ENCODE data around the gene CNTNAP5. TPM values are rescaled to one million over a fixed set of nuclear protein-coding genes. Genes with fewer than 3 reads are reported as not detected.

Gene CNTNAP5
- total RNA-seq, 2 donors from 2014 or later = 0.11 TPM; not detected in 1

GRCh38 chr2:124325667-124326440 is 300.8 kb downstream of the CNTNAP5 start:
- H3K36me3 ChIP-seq = no peaks in the 10 kb centered on the region
- H3K27ac ChIP-seq = no peak overlapping the region
- no peak for DNase-seq (ENCODE audit: low spot score)
- TF ChIP-seq POLR2AphosphoS5 (IDR thresholded peaks at IDR 0.05) (no peak), CTCF (IDR thresholded peaks at IDR 0.05) (no peak), POLR2A (IDR thresholded peaks at IDR 0.05) (no peak)
- no peaks in the 10 kb centered on the region for H3K27me3 ChIP-seq (replicated peaks; ENCODE audit: insufficient read depth)
- H3K9me3 ChIP-seq = no peaks in the 10 kb centered on the region
- no peak overlapping the region for H3K4me3 ChIP-seq
- intact Hi-C loops (cut with DNase I) = no loop called here
- WGBS = 62% methylated on average over 3 of the region's 3 CpGs
- H3K4me1 ChIP-seq (replicated peaks) = no peaks in the 10 kb centered on the region

GRCh38 chr2:124327303-124327702 is 302.2 kb downstream of the CNTNAP5 start:
- no peak for TF ChIP-seq CTCF (IDR thresholded peaks at IDR 0.05)
- TF ChIP-seq POLR2AphosphoS5 (IDR thresholded peaks at IDR 0.05) = no peak
- no peak for TF ChIP-seq POLR2A (IDR thresholded peaks at IDR 0.05)
- Histone ChIP-seq H3K36me3 (no peaks in the 10 kb centered on the region), H3K4me1 (replicated peaks) (no peaks in the 10 kb centered on the region), H3K9me3 (no peaks in the 10 kb centered on the region), H3K27me3 (replicated peaks; ENCODE audit: insufficient read depth) (no peaks in the 10 kb centered on the region), H3K4me3 (no peak overlapping the region), H3K27ac (no peak overlapping the region)
- intact Hi-C loops (cut with DNase I) = no loop called here
- no peak for DNase-seq (ENCODE audit: low spot score)

DNA sequence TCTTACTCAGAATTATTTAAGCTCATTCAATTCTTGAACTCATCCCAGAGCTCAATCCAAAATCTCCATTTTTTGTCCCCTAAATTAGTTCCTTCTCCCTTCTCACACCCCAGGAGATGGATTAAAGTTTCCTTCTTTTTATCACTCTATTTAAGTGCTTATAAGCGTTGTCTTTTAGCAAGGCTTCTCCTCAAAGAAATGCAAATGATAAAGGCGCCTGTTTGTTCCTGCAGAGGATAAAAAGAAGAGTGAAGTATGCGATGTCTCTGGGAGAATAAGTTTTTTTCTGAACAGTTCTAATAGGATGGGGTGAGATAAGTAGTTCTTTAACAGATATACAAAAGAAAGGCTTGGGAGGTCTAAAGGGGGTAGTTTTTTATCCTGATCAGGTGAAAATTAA is 303.3 kb downstream of the CNTNAP5 start:
- no peak for TF ChIP-seq POLR2A (IDR thresholded peaks at IDR 0.05)
- TF ChIP-seq CTCF (IDR thresholded peaks at IDR 0.05) = no peak
- TF ChIP-seq POLR2AphosphoS5 (IDR thresholded peaks at IDR 0.05) = no peak
- Histone ChIP-seq H3K27ac (no peak overlapping the region), H3K36me3 (no peaks in the 10 kb centered on the region), H3K27me3 (replicated peaks; ENCODE audit: insufficient read depth) (no peaks in the 10 kb centered on the region), H3K4me1 (replicated peaks) (no peaks in the 10 kb centered on the region), H3K4me3 (no peak overlapping the region), H3K9me3 (no peaks in the 10 kb centered on the region)
- DNase-seq (ENCODE audit: low spot score) = no peak
- 71% methylated on average over 3 of the region's 3 CpGs for WGBS
- intact Hi-C loops (cut with DNase I) = no loop called here

GRCh38 chr2:124333784-124334183 is 308.7 kb downstream of the CNTNAP5 start:
- intact Hi-C loops (cut with DNase I) = no loop called here
- WGBS = 72% methylated on average over 4 of the region's 4 CpGs

More at GRCh38 chr2:124333784-124334183, 308.7 kb downstream of the CNTNAP5 start:
- Histone ChIP-seq H3K4me3 (no peak overlapping the region), H3K4me1 (replicated peaks) (no peaks in the 10 kb centered on the region), H3K9me3 (no peaks in the 10 kb centered on the region), H3K27me3 (replicated peaks; ENCODE audit: insufficient read depth) (no peaks in the 10 kb centered on the region), H3K27ac (no peak overlapping the region), H3K36me3 (no peaks in the 10 kb centered on the region)
- TF ChIP-seq CTCF (IDR thresholded peaks at IDR 0.05) = no peak
- no peak for TF ChIP-seq POLR2A (IDR thresholded peaks at IDR 0.05)
- TF ChIP-seq POLR2AphosphoS5 (IDR thresholded peaks at IDR 0.05) = no peak
- DNase-seq (ENCODE audit: low spot score) = no peak
